Measurements from ENCODE around the gene TGFBR1. TPM values are rescaled to one million over a fixed set of nuclear protein-coding genes. Genes with fewer than 3 reads are reported as not detected.
"Not testable (repeated sequence)": the region's sequence is repeated elsewhere in the genome, so short reads cannot be mapped to it uniquely, and the experiment has no call there.

TGFBR1 gene
- total RNA-seq, 1 donor from 2014 or later: 207 TPM

GRCh38 chr9:99192786-99193465, 88.0 kb downstream of the TGFBR1 start:
- no peaks in the 10 kb centered on the region for H3K4me1 Mint-ChIP-seq (ENCODE audit: low read depth, unreplicated experiment)
- H3K27ac Mint-ChIP-seq (ENCODE audit: unreplicated experiment): no peak overlapping the region
- H3K9me3 Mint-ChIP-seq (ENCODE audit: unreplicated experiment): peaks cover 1% of the 10 kb centered on the region
- H3K4me3 Mint-ChIP-seq (ENCODE audit: unreplicated experiment): no peak overlapping the region
- peaks cover 2% of the 10 kb centered on the region for H3K27me3 Mint-ChIP-seq (ENCODE audit: unreplicated experiment)
- DNase-seq: no peak
- peaks cover 13% of the 10 kb centered on the region for H3K36me3 Mint-ChIP-seq (ENCODE audit: unreplicated experiment)
- TF ChIP-seq, protein P1, sequence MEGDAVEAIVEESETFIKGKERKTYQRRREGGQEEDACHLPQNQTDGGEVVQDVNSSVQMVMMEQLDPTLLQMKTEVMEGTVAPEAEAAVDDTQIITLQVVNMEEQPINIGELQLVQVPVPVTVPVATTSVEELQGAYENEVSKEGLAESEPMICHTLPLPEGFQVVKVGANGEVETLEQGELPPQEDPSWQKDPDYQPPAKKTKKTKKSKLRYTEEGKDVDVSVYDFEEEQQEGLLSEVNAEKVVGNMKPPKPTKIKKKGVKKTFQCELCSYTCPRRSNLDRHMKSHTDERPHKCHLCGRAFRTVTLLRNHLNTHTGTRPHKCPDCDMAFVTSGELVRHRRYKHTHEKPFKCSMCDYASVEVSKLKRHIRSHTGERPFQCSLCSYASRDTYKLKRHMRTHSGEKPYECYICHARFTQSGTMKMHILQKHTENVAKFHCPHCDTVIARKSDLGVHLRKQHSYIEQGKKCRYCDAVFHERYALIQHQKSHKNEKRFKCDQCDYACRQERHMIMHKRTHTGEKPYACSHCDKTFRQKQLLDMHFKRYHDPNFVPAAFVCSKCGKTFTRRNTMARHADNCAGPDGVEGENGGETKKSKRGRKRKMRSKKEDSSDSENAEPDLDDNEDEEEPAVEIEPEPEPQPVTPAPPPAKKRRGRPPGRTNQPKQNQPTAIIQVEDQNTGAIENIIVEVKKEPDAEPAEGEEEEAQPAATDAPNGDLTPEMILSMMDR (IDR thresholded peaks at IDR 0.05; ENCODE audit: partially characterized antibody, unreplicated experiment): no peak

GRCh38 chr9:99193466-99193821, 88.5 kb downstream of the TGFBR1 start:
- H3K27ac Mint-ChIP-seq (ENCODE audit: unreplicated experiment): no peak overlapping the region
- H3K36me3 Mint-ChIP-seq (ENCODE audit: unreplicated experiment): peaks cover 13% of the 10 kb centered on the region
- no peak overlapping the region for H3K4me3 Mint-ChIP-seq (ENCODE audit: unreplicated experiment)
- H3K27me3 Mint-ChIP-seq (ENCODE audit: unreplicated experiment): peaks cover 2% of the 10 kb centered on the region
- DNase-seq: no peak
- TF ChIP-seq, protein P1 (IDR thresholded peaks at IDR 0.05; ENCODE audit: partially characterized antibody, unreplicated experiment): no peak
- H3K9me3 Mint-ChIP-seq (ENCODE audit: unreplicated experiment): peaks cover 1% of the 10 kb centered on the region
- H3K4me1 Mint-ChIP-seq (ENCODE audit: low read depth, unreplicated experiment): no peaks in the 10 kb centered on the region

DNA sequence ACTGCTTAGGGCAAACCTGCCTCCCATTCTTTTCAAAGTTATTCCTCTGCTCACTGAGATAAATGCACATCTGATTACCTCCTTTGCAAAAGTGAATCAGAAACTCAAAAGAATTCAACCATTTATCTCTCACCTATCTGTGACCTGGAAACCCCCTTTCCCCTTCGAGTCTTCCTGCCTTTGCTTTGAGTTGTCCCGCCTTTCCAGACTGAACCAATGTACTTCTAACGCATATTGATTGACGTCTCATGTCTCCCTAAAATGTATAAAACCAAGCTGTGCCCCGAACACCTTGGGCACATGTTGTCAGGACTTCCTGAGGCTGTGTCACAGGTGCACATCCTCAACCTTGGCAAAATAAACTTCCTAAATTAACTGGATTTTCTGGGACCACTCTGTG, 91.6 kb downstream of the TGFBR1 start:
- not testable (repeated sequence) for H3K4me3 Mint-ChIP-seq (ENCODE audit: unreplicated experiment); H3K27ac Mint-ChIP-seq (ENCODE audit: unreplicated experiment); H3K27me3 Mint-ChIP-seq (ENCODE audit: unreplicated experiment); H3K36me3 Mint-ChIP-seq (ENCODE audit: unreplicated experiment); H3K4me1 Mint-ChIP-seq (ENCODE audit: low read depth, unreplicated experiment); H3K9me3 Mint-ChIP-seq (ENCODE audit: unreplicated experiment); DNase-seq

- peaks cover 4% of the 10 kb centered on the region for H3K4me1 Mint-ChIP-seq (ENCODE audit: low read depth, unreplicated experiment)
- TF ChIP-seq, protein P1 (IDR thresholded peaks at IDR 0.05; ENCODE audit: partially characterized antibody, unreplicated experiment): peak; percentile 23
- peaks cover 4% of the 10 kb centered on the region for H3K36me3 Mint-ChIP-seq (ENCODE audit: unreplicated experiment)
- no peak overlapping the region for H3K27ac Mint-ChIP-seq (ENCODE audit: unreplicated experiment)
- no peak overlapping the region for H3K4me3 Mint-ChIP-seq (ENCODE audit: unreplicated experiment)
- DNase-seq: no peak
- no peaks in the 10 kb centered on the region for H3K9me3 Mint-ChIP-seq (ENCODE audit: unreplicated experiment)
- peaks cover 2% of the 10 kb centered on the region for H3K27me3 Mint-ChIP-seq (ENCODE audit: unreplicated experiment)
Measured at GRCh38 chr9:99197124-99197630, 92.3 kb downstream of the TGFBR1 start.

GRCh38 chr9:99197987-99198386, 93.1 kb downstream of the TGFBR1 start:
- Mint-ChIP-seq H3K27me3 (ENCODE audit: unreplicated experiment) (no peaks in the 10 kb centered on the region), H3K36me3 (ENCODE audit: unreplicated experiment) (peaks cover 4% of the 10 kb centered on the region), H3K4me1 (ENCODE audit: low read depth, unreplicated experiment) (peaks cover 4% of the 10 kb centered on the region), H3K27ac (ENCODE audit: unreplicated experiment) (no peak overlapping the region), H3K9me3 (ENCODE audit: unreplicated experiment) (no peaks in the 10 kb centered on the region), H3K4me3 (ENCODE audit: unreplicated experiment) (no peak overlapping the region)
- TF ChIP-seq, protein P1 (IDR thresholded peaks at IDR 0.05; ENCODE audit: partially characterized antibody, unreplicated experiment): no peak
- DNase-seq: no peak

All from glutamatergic neuron (in vitro differentiated cells).